ENCODE data around the gene ENOPH1. TPM values are rescaled to one million over a fixed set of nuclear protein-coding genes. Genes with fewer than 3 reads are reported as not detected.

The ENOPH1 gene
- total RNA-seq, 1 donor = 36.7 TPM

DNA sequence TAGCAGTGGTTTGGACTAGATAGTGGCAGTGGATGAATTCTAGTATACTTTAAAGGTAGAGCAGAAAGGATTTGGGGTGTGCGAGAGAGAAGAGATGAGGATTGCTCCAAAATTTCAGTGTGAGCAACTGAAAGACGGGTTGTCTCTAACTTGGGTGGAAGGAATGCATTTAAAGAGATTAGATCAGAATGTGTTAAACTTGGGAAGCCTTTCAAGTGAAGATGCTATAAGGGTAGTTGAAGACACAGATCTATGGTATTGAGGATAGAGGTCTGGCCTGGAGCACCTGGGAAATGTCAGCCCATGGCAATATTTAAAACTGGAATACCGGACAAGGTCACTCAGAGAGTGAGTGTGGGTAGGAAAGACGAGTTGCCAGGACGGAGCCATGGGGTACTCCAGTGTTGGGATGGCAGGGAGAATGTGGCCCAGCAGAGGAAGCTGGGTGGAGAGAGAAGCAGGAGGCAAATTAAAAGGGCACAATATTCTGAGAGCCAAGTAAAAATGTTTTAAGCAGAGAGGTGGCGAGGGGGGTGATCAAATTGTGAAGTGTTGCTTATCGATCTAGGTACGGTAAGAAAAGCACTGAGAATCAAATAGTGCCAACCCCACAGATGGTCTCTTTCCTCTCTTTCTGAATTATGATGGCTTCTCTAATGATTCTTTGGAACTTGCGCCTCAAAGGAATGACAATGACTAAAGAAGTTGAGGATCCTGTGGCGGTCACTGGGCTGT is 50.5 kb downstream of the ENOPH1 start:
- no peak overlapping the region for H3K4me3 ChIP-seq (ENCODE audit: low read depth, low read length)
- no peak for DNase-seq (ENCODE audit: low read depth)
- TF ChIP-seq, protein P1, sequence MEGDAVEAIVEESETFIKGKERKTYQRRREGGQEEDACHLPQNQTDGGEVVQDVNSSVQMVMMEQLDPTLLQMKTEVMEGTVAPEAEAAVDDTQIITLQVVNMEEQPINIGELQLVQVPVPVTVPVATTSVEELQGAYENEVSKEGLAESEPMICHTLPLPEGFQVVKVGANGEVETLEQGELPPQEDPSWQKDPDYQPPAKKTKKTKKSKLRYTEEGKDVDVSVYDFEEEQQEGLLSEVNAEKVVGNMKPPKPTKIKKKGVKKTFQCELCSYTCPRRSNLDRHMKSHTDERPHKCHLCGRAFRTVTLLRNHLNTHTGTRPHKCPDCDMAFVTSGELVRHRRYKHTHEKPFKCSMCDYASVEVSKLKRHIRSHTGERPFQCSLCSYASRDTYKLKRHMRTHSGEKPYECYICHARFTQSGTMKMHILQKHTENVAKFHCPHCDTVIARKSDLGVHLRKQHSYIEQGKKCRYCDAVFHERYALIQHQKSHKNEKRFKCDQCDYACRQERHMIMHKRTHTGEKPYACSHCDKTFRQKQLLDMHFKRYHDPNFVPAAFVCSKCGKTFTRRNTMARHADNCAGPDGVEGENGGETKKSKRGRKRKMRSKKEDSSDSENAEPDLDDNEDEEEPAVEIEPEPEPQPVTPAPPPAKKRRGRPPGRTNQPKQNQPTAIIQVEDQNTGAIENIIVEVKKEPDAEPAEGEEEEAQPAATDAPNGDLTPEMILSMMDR (IDR thresholded peaks at IDR 0.05; ENCODE audit: insufficient read depth, low read depth, low read length) = no peak

DNA sequence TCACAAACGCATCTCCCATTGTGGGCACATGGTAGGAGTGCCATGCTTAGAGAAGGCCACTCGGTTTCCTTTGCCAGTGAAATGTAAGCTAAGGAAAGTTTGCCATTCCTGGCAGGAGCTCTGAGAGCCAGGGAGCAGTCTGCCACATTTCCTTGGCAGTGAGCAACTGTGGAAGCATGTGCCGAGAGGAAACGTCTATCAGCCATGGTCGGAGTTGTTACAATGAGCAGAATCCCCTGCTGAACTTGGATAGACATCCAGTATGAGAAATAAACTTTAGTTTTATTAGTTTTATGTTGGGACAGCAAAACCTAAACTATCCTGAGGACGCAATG is 51.1 kb downstream of the ENOPH1 start:
- no peak for DNase-seq (ENCODE audit: low read depth)
- H3K4me3 ChIP-seq (ENCODE audit: low read depth, low read length) = no peak overlapping the region
- TF ChIP-seq, protein P1 (IDR thresholded peaks at IDR 0.05; ENCODE audit: insufficient read depth, low read depth, low read length) = no peak

DNA sequence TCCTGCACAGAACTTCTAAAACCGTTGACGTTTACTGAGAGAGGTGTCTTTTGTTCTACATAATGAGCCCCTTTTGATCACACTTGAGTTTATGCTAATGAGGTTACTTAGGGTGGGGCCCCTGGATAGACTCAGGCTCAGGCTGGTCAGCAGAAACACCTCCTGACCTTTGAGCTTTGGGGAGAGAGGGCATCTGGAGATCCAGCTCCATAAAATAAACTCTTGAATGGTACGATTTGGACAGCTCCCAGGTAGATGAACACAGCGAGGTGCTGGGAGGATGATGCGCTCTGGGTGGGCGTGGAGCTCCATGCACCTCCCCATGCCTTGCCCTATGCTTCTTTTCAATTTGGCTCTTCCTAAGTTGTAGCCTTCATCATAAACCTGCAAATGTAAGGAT is 52.0 kb downstream of the ENOPH1 start:
- no peak overlapping the region for H3K4me3 ChIP-seq (ENCODE audit: low read depth, low read length)
- DNase-seq (ENCODE audit: low read depth) = no peak
- TF ChIP-seq, protein P1 (IDR thresholded peaks at IDR 0.05; ENCODE audit: insufficient read depth, low read depth, low read length) = no peak

DNA sequence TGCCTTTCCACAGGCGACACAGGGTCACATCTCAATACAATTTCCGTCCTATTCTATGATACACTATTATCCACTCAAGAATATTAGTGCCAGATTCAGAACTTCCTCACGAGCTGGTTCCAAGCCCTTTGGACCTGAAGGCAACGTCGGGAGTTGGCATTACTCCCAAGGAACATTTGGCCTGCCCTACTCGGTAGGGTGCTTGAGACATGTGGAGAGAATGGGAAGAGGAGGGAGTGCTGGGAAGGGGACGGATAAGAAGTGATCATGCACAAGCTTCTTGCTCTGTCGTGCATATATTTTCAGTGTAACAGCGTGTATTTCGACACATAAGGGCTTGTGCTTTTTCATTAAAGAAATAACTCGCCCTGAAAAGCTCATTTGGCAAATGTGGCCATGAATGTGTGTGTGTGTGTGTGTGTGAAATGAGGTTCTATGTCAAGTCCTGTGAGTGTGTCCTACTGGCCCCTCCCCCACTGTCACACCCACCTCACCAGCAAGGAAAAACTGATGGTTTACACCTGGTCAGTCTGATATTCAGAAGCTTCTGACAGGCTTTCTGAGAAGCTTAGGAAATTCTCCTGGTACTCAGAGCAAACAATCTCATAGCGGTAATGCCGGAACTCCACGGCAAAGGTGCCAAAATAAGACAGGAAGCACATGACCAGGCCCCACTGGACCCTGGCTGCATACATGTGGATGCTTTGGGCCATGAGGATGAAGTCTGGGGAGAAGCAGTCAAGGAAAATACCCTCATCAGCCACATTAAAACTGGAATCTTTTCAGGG is 54.8 kb downstream of the ENOPH1 start:
- no peak overlapping the region for H3K4me3 ChIP-seq (ENCODE audit: low read depth, low read length)
- no peak for DNase-seq (ENCODE audit: low read depth)
- TF ChIP-seq, protein P1 (IDR thresholded peaks at IDR 0.05; ENCODE audit: insufficient read depth, low read depth, low read length) = no peak

DNA sequence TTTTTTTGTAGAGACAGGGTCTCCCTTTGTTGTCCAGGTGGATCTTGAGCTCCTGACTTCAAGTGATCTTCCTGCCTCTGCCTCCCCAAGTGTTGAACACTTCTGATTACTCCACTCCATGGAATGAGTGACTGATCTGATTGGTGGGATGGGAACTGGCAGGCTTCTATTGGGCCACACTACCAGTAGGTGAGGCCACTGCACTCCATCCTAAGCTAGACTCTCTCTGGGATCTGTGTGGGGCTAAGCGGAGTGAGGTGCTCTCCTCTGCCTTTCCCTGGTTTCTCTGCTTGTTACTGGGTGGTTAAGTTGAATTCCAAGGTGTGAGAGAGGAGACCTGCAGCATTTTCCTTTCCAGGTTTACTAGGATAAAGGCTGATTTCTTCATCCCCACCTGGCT is 58.7 kb downstream of the ENOPH1 start:
- TF ChIP-seq, protein P1 (IDR thresholded peaks at IDR 0.05; ENCODE audit: insufficient read depth, low read depth, low read length) = no peak
- no peak for DNase-seq (ENCODE audit: low read depth)
- no peak overlapping the region for H3K4me3 ChIP-seq (ENCODE audit: low read depth, low read length)

DNA sequence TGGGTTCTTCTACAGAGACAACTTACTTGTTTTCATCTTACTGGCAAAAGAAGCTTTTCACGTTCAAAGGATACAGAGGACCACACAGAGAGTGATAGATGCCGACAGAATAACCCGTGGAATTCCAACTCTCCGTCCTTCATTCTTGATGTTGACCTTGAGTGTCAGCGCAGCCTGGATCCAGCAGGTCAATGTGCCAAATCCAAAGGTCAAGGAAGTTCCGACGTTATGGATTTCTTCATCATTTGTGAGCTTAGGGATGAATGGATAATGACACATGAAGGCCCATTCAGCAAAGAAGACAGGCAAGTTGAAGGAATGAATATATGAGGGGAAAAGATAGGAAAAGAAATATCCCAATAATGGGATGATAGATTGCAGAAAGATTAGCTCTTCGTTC is 59.6 kb downstream of the ENOPH1 start:
- TF ChIP-seq, protein P1 (IDR thresholded peaks at IDR 0.05; ENCODE audit: insufficient read depth, low read depth, low read length) = no peak
- no peak for DNase-seq (ENCODE audit: low read depth)
- no peak overlapping the region for H3K4me3 ChIP-seq (ENCODE audit: low read depth, low read length)

All from fibroblast of villous mesenchyme (primary cell).